Aorta (tissue), 5 donors: ENCODE measurements around the gene PSTK. TPM values are rescaled to one million over a fixed set of nuclear protein-coding genes. Genes with fewer than 3 reads are reported as not detected.

ENCODE experiments used
- ATAC-seq: fragments of 200-7000 bp; cut with Tn5 transposase; one replicate; pipeline ENCODE4 v1.9.1; 2022; ENCODE audit warnings: moderate library complexity; ENCODE audit not compliant: low FRiP score
- DNase-seq, 2 donors: peaks; one replicate each; pipeline ENCODE4 v3.0.0-alpha.2; 2020
- H3K27ac ChIP-seq, 2 donors: one replicate each; pipeline ENCODE4 v1.5.1; 2013; ENCODE audit warnings: low read length in 2 of 2, mild to moderate bottlenecking in 2 of 2, moderate library complexity in 2 of 2, control low read depth in 1 of 2, inconsistent platforms in 1 of 2, low read depth in 1 of 2
- H3K27me3 ChIP-seq, 2 donors: one replicate each; pipeline ENCODE4 v1.6.1; 2013; ENCODE audit warnings: control low read depth in 1 of 2, low read length in 1 of 2, mild to moderate bottlenecking in 1 of 2, moderate library complexity in 1 of 2; ENCODE audit not compliant: insufficient read depth in 2 of 2, control insufficient read depth in 1 of 2
- H3K36me3 ChIP-seq, 2 donors: one replicate each; pipeline ENCODE4 v1.6.1; 2013; ENCODE audit warnings: control low read depth in 1 of 2, low read length in 1 of 2, mild to moderate bottlenecking in 1 of 2; ENCODE audit not compliant: insufficient read depth in 2 of 2, control insufficient read depth in 1 of 2
- H3K4me1 ChIP-seq, 2 donors: one replicate each; pipeline ENCODE4 v1.6.1; 2013; ENCODE audit warnings: low read length in 2 of 2, control low read depth in 1 of 2, mild to moderate bottlenecking in 1 of 2, moderate library complexity in 1 of 2; ENCODE audit not compliant: insufficient read depth in 2 of 2, control insufficient read depth in 1 of 2
- H3K4me3 ChIP-seq, 2 donors: one replicate each; pipeline ENCODE4 v1.5.1; 2013; ENCODE audit warnings: low read length in 2 of 2, control low read depth in 1 of 2, mild to moderate bottlenecking in 1 of 2
- H3K9me3 ChIP-seq: one replicate; pipeline ENCODE4 v1.6.1; 2013; ENCODE audit warnings: mild to moderate bottlenecking, low read length; ENCODE audit not compliant: control insufficient read depth
- WGBS, 2 donors: extraction: QIAGEN DNeasy Blood & Tissue Kit; methylation state at CpG; one replicate each; pipeline ENCODE4 v1.1.7; 2013; 5-methylcytosine and 5-hydroxymethylcytosine counted together
- intact Hi-C, 2 donors: fragments of 100-400 bp; cut with DNase I; formaldehyde crosslinking; loops; one replicate each; pipeline versions ENCODE4 v1.14.2 to v1.15.0; 2022
- long read RNA-seq, 2 donors: library from polyadenylated mRNA; unstranded; transcript quantifications; one replicate each; pipeline ENCODE4 v2.0.0, GENCODE V29; 2020 to 2021
- polyA plus RNA-seq, 2 donors: library from polyadenylated mRNA; stranded (reverse); fragments of 200-250 nt; gene quantifications; one replicate each; pipeline ENCODE4 v1.2.3, GENCODE V29; 2013
- total RNA-seq, 2 donors: library from RNA; stranded (reverse); fragmentation: NEBNext Ultra II Directional; extraction: Animal tissue kit (Norgen Biotek cat#: 25700); gene quantifications; one replicate each; pipeline ENCODE4 v1.2.1, GENCODE V29; 2021
- donor health status: healthy with polysubstance abuse.
- donor health status: Bipolar disorder and iron deficiency.
- donor health status: DM: no; HTN: no; CAD: no.
- donor health status: DM: no; HTN: no; CAD: no.
- donor health status: DM: yes; HTN: yes; CAD: no.

PSTK gene, protein sequence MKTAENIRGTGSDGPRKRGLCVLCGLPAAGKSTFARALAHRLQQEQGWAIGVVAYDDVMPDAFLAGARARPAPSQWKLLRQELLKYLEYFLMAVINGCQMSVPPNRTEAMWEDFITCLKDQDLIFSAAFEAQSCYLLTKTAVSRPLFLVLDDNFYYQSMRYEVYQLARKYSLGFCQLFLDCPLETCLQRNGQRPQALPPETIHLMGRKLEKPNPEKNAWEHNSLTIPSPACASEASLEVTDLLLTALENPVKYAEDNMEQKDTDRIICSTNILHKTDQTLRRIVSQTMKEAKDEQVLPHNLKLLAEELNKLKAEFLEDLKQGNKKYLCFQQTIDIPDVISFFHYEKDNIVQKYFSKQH
- total RNA-seq (1 to 10 TPM; 1.6 to 2.0 TPM), polyA plus RNA-seq (1 to 10 TPM in 1 of 2 donors, under 1 TPM in 1; 0.88 to 3.8 TPM)
- long read RNA-seq, donor 1, partial matches to known transcripts = 0 of 9 reads
- long read RNA-seq, donor 1, other reads (novel, unspliced or antisense) = 6 of 9 reads
- long read RNA-seq, donor 2 = 0 reads

GRCh38 chr10:122980209-122981065, at the start of gene PSTK:
Gene PSTK, plus strand, starts transcription at chr10:122980401. Its CDS starts 79 bp downstream, at chr10:122980480.
- ATAC-seq (peak; percentile 99), DNase-seq (peak; percentile 96 to 98)
- H3K4me3 ChIP-seq = peak within 1 kb of the TSS; percentile 62 to 84
- H3K9me3 ChIP-seq = no peaks in the 10 kb centered on the region
- H3K27ac ChIP-seq = peak within 1 kb of the TSS in 1 of 2 donors; percentile 66
- no peaks in the 10 kb centered on the region for H3K27me3 ChIP-seq
- intact Hi-C loops = loop anchor here (2.0 to 10.0 kb wide), 2 partner anchors 28 to 174 kb away; partner anchors contain the start of genes ACADSB (in 1 of the 2), BUB3 (in 1 of the 2) and IKZF5 (in 1 of the 2)
- WGBS, 2 donors = 0 to 1% methylated on average over 70 to 73 of the region's 73 CpGs
- H3K4me1 ChIP-seq = no peaks in the 10 kb centered on the region
- no peaks in the 10 kb centered on the region for H3K36me3 ChIP-seq

DNA sequence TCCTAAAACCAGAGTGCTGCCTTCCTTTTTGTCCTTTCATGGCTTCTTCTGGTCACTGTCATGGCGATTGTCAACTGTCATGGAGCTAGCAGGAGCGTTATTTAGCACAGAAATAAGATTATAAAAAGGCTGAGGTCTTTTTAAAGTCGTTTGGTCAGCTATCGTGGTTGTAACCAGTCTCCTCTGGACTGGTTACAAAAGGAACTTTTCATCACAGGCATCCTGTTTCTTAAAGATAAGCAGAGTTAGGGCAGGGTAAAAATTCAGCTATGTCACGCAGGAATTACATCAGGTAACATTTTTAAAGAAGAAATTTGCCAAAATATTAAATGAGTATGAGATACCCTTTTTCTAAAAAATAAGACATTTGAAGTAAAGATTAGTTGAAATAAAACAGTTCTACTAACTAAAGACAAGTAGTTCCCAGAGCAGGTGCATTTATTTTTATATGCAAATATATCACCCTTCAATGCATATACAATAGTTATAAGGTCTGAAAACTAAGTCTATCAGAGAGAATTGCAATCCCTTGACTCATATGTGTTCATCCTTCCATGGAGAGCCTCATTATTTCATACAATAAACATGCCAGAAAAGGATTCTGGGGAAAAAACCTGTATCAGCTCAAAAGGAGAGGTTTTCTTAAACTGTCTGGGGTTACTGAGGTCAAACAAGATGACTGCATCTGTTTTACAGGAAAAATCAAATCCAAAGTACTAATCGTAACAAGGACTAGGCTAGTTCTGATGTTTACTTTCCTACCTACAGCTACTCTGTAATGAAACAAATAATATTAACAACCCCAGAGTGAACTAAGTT, 48.9 kb upstream of the PSTK start:
- Histone ChIP-seq H3K27me3 (no peaks in the 10 kb centered on the region), H3K36me3 (no peaks in the 10 kb centered on the region), H3K4me3 (no peak overlapping the region), H3K9me3 (no peaks in the 10 kb centered on the region), H3K27ac (no peak overlapping the region), H3K4me1 (no peaks in the 10 kb centered on the region)
- ATAC-seq = no peak
- intact Hi-C loops = no loop called here
- WGBS, 2 donors = 69% methylated on average over 6 of the region's 6 CpGs
- DNase-seq = no peak

DNA sequence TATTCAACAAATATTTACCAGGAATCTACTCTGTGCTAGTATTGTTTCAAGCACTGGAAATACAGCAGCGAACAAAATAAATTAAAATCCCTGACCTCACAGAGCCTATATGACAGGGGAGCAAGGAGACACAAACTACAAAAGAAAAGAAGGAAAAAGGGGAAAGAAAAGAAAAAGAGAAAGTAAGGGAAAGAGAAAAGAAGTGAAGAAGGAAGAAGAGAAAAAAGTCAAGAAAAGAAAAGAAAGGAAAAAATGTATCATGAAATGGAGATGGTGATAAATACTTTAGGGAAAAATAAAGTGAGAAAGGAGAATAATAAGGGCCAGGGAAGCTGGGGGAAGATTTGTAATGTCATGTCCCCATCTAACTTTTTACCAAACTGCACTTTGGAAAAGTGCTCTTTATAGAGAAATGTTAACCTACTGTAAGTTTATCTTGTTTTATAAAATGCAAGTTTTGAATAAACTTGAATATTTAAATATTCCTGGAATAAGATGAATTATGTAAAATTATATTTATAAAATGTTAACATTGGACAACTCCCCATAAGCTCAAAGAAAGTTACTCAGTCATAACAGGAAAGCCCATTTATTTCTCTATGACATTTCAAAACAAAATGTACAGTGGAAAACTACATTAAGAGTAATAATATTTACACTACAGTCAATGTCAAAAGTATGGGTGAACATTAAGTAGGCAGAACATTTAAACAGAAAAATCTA, 40.9 kb upstream of the PSTK start:
- ATAC-seq = no peak
- 76 to 85% methylated on average over 1 of the region's 1 CpG for WGBS, 2 donors
- intact Hi-C loops = no loop called here
- H3K4me1 ChIP-seq = no peaks in the 10 kb centered on the region
- H3K36me3 ChIP-seq = peaks cover 0 to 1% of the 10 kb centered on the region in 2 donors
- H3K9me3 ChIP-seq = no peaks in the 10 kb centered on the region
- DNase-seq = no peak
- H3K4me3 ChIP-seq = no peak overlapping the region
- H3K27me3 ChIP-seq = no peaks in the 10 kb centered on the region
- H3K27ac ChIP-seq = no peak overlapping the region

GRCh38 chr10:122939856-122940543, 40.2 kb upstream of the PSTK start:
- no peak overlapping the region for H3K27ac ChIP-seq
- intact Hi-C loops = no loop called here
- H3K4me3 ChIP-seq = no peak overlapping the region
- no peaks in the 10 kb centered on the region for H3K27me3 ChIP-seq
- ATAC-seq = no peak
- H3K4me1 ChIP-seq = no peaks in the 10 kb centered on the region
- WGBS, 2 donors = 9 to 22% methylated on average over 1 of the region's 1 CpG
- H3K36me3 ChIP-seq = peaks cover 0 to 1% of the 10 kb centered on the region in 2 donors
- DNase-seq = no peak
- no peaks in the 10 kb centered on the region for H3K9me3 ChIP-seq

DNA sequence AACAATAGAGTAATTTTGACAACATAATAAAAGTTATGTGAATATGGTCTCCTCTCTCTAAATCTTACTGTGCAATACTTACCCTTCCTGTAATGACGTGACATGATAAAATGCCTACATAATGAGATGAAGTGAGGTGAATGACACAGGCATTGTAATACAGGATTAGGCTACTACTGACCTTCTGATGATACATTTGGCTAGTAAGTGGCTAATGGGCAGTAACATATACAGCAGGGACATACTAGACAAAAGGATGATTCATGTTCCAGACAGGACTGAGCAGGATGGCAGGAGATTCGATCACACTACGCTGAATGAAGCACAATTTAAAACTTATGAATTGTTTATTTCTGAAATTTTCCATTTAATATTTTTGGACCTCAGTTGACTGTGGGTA, 30.9 kb upstream of the PSTK start:
- Histone ChIP-seq H3K4me3 (no peak overlapping the region), H3K9me3 (no peaks in the 10 kb centered on the region), H3K4me1 (no peaks in the 10 kb centered on the region), H3K27me3 (no peaks in the 10 kb centered on the region), H3K27ac (no peak overlapping the region), H3K36me3 (peaks cover 0 to 4% of the 10 kb centered on the region in 2 donors)
- no peak for DNase-seq
- intact Hi-C loops = no loop called here
- 91 to 94% methylated on average over 3 of the region's 3 CpGs for WGBS, 2 donors
- no peak for ATAC-seq

- DNase-seq = peak; percentile 99
- WGBS, 2 donors = 3 to 4% methylated on average over 75 to 77 of the region's 77 CpGs
- no peaks in the 10 kb centered on the region for H3K9me3 ChIP-seq
- peak; percentile 99 for ATAC-seq
- H3K36me3 ChIP-seq = no peaks in the 10 kb centered on the region
- peak within 1 kb of the TSS in 1 of 2 donors; percentile 9 for H3K27ac ChIP-seq
- peak within 1 kb of the TSS; percentile 73 to 77 for H3K4me3 ChIP-seq
- no peaks in the 10 kb centered on the region for H3K27me3 ChIP-seq
- no peaks in the 10 kb centered on the region for H3K4me1 ChIP-seq
- intact Hi-C loops = loop anchor here in 1 of 2 donors (5.0 kb wide), 1 partner anchor 198 kb away; the partner anchor contains the start of gene BUB3
Observed at GRCh38 chr10:122953902-122954730, 26.1 kb upstream of the PSTK start, which contains the start of gene C10orf88. Gene C10orf88, minus strand, starts transcription at chr10:122954227. Its CDS starts 49 bp downstream, at chr10:122954178.

GRCh38 chr10:122954731-122955050, 25.5 kb upstream of the PSTK start:
- Histone ChIP-seq H3K4me3 (no peak overlapping the region), H3K27ac (no peak overlapping the region), H3K9me3 (no peaks in the 10 kb centered on the region), H3K27me3 (no peaks in the 10 kb centered on the region), H3K36me3 (no peaks in the 10 kb centered on the region), H3K4me1 (no peaks in the 10 kb centered on the region)
- 63 to 64% methylated on average over 13 of the region's 13 CpGs for WGBS, 2 donors
- DNase-seq (no peak), ATAC-seq (no peak)
- intact Hi-C loops = loop anchor here in 1 of 2 donors (5.0 kb wide), 1 partner anchor 198 kb away; the partner anchor contains the start of gene BUB3
